OCI-LY1 (cell line): ENCODE measurements around the gene TMEM98.

Experiments
- H2AFZ ChIP-seq: fragments of 200-600 bp; sonication (generic), shearing (Covaris generic); 2 replicates; pipeline ENCODE4 v1.6.0; 2014; ENCODE audit warnings: antibody characterized with exemption, mild to moderate bottlenecking, low read length
- H3F3A ChIP-seq: fragments of 200-600 bp; sonication (generic), shearing (Covaris generic); 2 replicates; pipeline ENCODE4 v1.6.0; 2014; ENCODE audit warnings: mild to moderate bottlenecking, antibody characterized with exemption, low read length, moderate library complexity; ENCODE audit not compliant: insufficient read depth
- H3K27ac ChIP-seq: fragments of 200-600 bp; sonication (generic); 2 replicates; pipeline ENCODE4 v1.5.1; 2014; ENCODE audit warnings: low read length, mixed run types, mild to moderate bottlenecking, low read depth; ENCODE audit not compliant: poor library complexity, severe bottlenecking
- H3K27me3 ChIP-seq: fragments of 200-600 bp; sonication (generic); 2 replicates; pipeline ENCODE4 v1.6.0; 2014; ENCODE audit warnings: antibody characterized with exemption, mild to moderate bottlenecking, low read length, moderate library complexity; ENCODE audit not compliant: insufficient read depth
- H3K36me3 ChIP-seq: fragments of 200-600 bp; sonication (generic); 2 replicates; pipeline ENCODE4 v1.6.1; 2014; ENCODE audit warnings: mild to moderate bottlenecking, antibody characterized with exemption, low read length, moderate library complexity, mixed read lengths; ENCODE audit not compliant: insufficient read depth
- H3K4me1 ChIP-seq: fragments of 200-600 bp; sonication (generic); 2 replicates; pipeline ENCODE4 v1.5.1; 2014; ENCODE audit warnings: mild to moderate bottlenecking, low read length, moderate library complexity; ENCODE audit not compliant: insufficient read depth, severe bottlenecking
- H3K4me2 ChIP-seq: fragments of 200-600 bp; sonication (generic), shearing (Covaris generic); 2 replicates; pipeline ENCODE4 v1.6.1; 2014; ENCODE audit warnings: low read length
- H3K4me3 ChIP-seq: fragments of 200-600 bp; sonication (generic); 2 replicates; pipeline ENCODE4 v1.5.1; 2014; ENCODE audit warnings: low read length, low read depth, mild to moderate bottlenecking, mixed read lengths; ENCODE audit not compliant: poor library complexity, severe bottlenecking
- H3K79me2 ChIP-seq: fragments of 200-600 bp; shearing (Covaris generic); 2 replicates; pipeline ENCODE4 v1.6.1; 2016; ENCODE audit warnings: mixed run types, low read length, mixed read lengths; ENCODE audit not compliant: insufficient read depth
- H3K9ac ChIP-seq: fragments of 200-600 bp; sonication (generic), shearing (Covaris generic); 2 replicates; pipeline ENCODE4 v1.6.1; 2014; ENCODE audit warnings: mild to moderate bottlenecking, low read length, mixed read lengths
- H3K9me2 ChIP-seq: fragments of 200-600 bp; sonication (generic), shearing (Covaris generic); 2 replicates; pipeline ENCODE4 v1.6.1; 2014; ENCODE audit warnings: low read depth, mild to moderate bottlenecking, low read length, mixed read lengths
- H3K9me3 ChIP-seq: fragments of 200-600 bp; shearing (Covaris generic); 2 replicates; pipeline ENCODE4 v1.6.1; 2014; ENCODE audit warnings: low read length, mixed read lengths
- H4K20me1 ChIP-seq: fragments of 200-600 bp; sonication (generic), shearing (Covaris generic); 2 replicates; pipeline ENCODE4 v1.6.0; 2016; ENCODE audit warnings: mild to moderate bottlenecking, low read length; ENCODE audit not compliant: insufficient read depth
- EZH2 ChIP-seq: fragments of 200-600 bp; sonication (generic), shearing (Covaris generic); IDR thresholded peaks from 2 replicates; pipeline ENCODE4 v1.8.0; 2017; ENCODE audit warnings: borderline replicate concordance, mixed run types, mild to moderate bottlenecking, antibody characterized with exemption, low read length, moderate library complexity, mixed read lengths
- TF ChIP-seq, protein P1 (sequence below): fragments of 200-600 bp; sonication (generic), shearing (Covaris generic); IDR thresholded peaks from 2 replicates; pipeline ENCODE4 v1.5.1; 2017; ENCODE audit warnings: mild to moderate bottlenecking, antibody characterized with exemption, low read length, moderate library complexity, mixed read lengths

Gene TMEM98

DNA sequence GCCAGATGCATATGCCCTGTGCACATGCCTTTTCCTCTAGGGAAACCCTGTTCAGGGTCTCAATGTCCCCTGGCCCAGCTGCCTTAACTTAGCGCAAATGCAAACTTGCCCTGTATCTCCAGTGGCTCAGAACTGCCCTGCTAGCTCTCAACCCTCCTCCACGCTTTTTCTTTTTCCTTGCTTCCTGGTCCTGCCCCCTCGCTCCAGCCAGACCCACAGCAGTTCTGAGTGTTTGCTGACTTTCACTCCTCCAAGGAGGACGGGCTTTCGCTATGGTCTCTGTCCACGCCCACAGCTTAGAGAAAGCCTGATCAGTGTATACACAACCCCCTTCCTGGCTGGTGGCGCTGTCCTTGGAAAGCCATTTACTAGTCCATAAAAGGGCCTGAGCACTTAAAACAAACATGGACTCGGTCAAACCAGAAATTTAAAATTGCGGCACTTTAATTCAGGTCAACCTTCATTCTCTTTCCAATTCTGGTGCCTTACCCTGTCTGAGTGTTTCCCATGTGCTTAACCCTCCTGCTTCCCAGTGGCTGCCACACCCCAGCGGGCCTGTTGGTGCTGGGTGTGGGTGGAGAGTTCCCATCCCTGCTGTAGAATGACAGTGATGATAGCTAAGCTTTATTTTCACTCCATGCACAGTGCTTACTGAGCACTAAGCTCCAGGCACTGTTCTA lies 15.6 kb upstream of the TMEM98 start:
- Histone ChIP-seq H3K79me2 (no peaks in the 10 kb centered on the region), H3K27me3 (no peaks in the 10 kb centered on the region), H3K4me1 (no peaks in the 10 kb centered on the region), H4K20me1 (no peaks in the 10 kb centered on the region), H2AFZ (no peak overlapping the region), H3K9me2 (no peaks in the 10 kb centered on the region), H3K9me3 (no peaks in the 10 kb centered on the region), H3K9ac (no peak overlapping the region), H3K4me3 (no peak overlapping the region), H3K4me2 (no peak overlapping the region), H3K27ac (no peak overlapping the region), H3K36me3 (no peaks in the 10 kb centered on the region), H3F3A (no peaks in the 10 kb centered on the region)
- TF ChIP-seq, protein P1, sequence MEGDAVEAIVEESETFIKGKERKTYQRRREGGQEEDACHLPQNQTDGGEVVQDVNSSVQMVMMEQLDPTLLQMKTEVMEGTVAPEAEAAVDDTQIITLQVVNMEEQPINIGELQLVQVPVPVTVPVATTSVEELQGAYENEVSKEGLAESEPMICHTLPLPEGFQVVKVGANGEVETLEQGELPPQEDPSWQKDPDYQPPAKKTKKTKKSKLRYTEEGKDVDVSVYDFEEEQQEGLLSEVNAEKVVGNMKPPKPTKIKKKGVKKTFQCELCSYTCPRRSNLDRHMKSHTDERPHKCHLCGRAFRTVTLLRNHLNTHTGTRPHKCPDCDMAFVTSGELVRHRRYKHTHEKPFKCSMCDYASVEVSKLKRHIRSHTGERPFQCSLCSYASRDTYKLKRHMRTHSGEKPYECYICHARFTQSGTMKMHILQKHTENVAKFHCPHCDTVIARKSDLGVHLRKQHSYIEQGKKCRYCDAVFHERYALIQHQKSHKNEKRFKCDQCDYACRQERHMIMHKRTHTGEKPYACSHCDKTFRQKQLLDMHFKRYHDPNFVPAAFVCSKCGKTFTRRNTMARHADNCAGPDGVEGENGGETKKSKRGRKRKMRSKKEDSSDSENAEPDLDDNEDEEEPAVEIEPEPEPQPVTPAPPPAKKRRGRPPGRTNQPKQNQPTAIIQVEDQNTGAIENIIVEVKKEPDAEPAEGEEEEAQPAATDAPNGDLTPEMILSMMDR, result no peak
- TF ChIP-seq EZH2, result no peak

DNA sequence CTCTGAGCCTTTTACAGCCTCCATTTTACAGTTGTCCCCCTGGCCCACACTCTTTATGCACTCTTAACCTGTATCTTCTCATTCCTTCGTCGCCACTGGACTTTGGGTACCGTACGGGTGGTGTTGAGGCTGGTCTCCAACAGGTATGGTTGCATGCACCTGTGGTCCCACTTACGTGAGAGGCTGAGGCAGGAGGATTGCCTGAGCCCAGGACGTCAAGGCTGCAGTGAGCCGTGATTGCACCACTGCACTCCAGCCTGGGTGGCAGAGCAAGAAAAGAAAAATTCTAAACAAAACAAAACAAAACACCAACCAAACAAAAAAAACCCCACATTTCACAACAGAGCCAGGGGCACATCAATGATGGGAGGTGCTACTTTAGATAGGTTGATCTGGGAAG lies 14.4 kb upstream of the TMEM98 start:
- Histone ChIP-seq H3K4me1 (no peaks in the 10 kb centered on the region), H3F3A (no peaks in the 10 kb centered on the region), H3K27me3 (no peaks in the 10 kb centered on the region), H2AFZ (no peak overlapping the region), H3K79me2 (no peaks in the 10 kb centered on the region), H3K4me2 (no peak overlapping the region), H3K27ac (no peak overlapping the region), H3K4me3 (no peak overlapping the region), H4K20me1 (no peaks in the 10 kb centered on the region), H3K36me3 (no peaks in the 10 kb centered on the region), H3K9me2 (no peaks in the 10 kb centered on the region), H3K9ac (no peak overlapping the region), H3K9me3 (no peaks in the 10 kb centered on the region)
- TF ChIP-seq, protein P1, result no peak
- no peak for TF ChIP-seq EZH2

- no peaks in the 10 kb centered on the region for H3K27me3 ChIP-seq
- no peak overlapping the region for H3K9ac ChIP-seq
- no peak overlapping the region for H2AFZ ChIP-seq
- H3K4me3 ChIP-seq, result no peak overlapping the region
- no peaks in the 10 kb centered on the region for H3K4me1 ChIP-seq
- no peaks in the 10 kb centered on the region for H3K9me2 ChIP-seq
- H3K79me2 ChIP-seq, result no peaks in the 10 kb centered on the region
- no peaks in the 10 kb centered on the region for H4K20me1 ChIP-seq
- H3K4me2 ChIP-seq, result no peak overlapping the region
- no peaks in the 10 kb centered on the region for H3K9me3 ChIP-seq
- TF ChIP-seq EZH2, result no peak
- TF ChIP-seq, protein P1, result no peak
- no peak overlapping the region for H3K27ac ChIP-seq
- H3F3A ChIP-seq, result no peaks in the 10 kb centered on the region
- H3K36me3 ChIP-seq, result no peaks in the 10 kb centered on the region
These were observed 13.8 kb upstream of the TMEM98 start for GRCh38 chr17:32914181-32914580.
